Measurements from ENCODE around the gene HSPA9.
A peak's percentile ranks its signal among the peaks of the same experiment; 100 is the strongest.
"Not testable (repeated sequence)": the region's sequence is repeated elsewhere in the genome, so short reads cannot be mapped to it uniquely, and the experiment has no call there.

The HSPA9 gene

GRCh38 chr5:138507485-138507884 is 67.7 kb downstream of the HSPA9 start:
- DNase-seq; intact Hi-C loops (cut with DNase I): not testable (repeated sequence)

DNA sequence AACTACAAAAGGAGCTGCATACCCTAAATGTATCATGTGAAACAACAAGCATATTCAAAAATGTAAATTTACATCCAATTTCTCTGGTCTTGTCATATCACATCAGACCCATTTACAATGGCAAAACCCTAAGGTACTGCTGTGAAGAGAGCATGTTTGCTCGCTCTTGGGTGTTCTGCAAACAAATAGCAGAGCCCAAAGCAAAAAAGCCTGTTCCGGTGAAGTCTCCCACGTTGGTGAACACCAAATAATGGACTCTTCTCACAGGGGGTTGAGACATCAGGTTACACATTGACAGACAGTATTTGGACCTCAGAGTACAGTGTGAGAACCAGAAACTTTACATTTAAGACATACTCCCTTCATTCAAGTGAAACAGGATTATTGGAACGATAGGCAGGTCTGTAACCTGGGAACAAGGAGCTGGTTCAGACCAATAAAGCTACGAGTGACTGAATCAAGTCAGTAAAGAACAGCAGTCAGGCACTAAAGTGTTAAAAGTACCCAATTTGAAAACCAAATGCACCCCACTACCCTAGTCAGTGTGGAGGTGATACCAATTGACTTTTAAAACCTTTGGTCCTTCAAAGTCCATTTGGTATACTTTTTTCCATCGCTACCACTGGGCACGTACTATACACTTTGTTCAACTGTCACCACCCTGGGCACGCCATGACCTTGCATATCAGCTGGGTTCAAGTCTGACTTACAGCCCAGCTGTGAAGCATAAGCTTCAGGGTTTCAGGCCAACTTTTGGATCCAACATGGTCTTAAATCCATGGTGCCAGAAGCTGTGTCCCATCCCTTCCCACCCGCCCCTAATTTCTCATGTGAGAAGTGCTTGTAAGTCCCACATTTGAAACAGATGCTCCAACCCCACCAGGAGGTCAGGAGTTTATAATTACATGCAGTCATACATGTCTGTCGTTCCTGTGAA is 68.6 kb downstream of the HSPA9 start:
- no peak for DNase-seq
- intact Hi-C loops (cut with DNase I) = no loop called here

DNA sequence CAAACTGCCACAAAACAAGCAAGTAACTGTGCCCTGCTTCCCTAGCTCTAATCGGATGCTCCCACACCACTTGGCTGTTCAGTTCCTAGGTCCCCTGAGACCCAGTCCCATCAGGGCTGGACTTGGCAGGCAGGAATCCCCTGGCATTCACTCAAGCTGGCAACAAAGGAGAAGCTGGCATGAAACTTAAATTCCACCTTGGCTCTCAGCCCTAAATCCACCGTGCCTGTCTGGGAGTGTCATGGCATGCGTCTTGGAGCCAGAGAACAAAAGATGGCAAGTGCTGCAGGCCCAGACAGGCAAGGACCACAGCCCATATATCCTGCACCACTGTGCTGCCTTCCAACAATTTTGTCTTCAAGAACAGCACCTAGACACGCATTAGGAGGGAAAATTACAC is 70.4 kb downstream of the HSPA9 start:
- intact Hi-C loops (cut with DNase I) = no loop called here
- DNase-seq = peak in 8 of 42 donors; percentile 17 to 54 (median 22)
